ENCODE results near the gene L2HGDH.

- TF ChIP-seq CTCF (IDR thresholded peaks at IDR 0.05; ENCODE audit: low read length) = no peak
- TF ChIP-seq EZH2phosphoT487 (IDR thresholded peaks at IDR 0.05; ENCODE audit: low read length) = no peak
Measured at GRCh38 chr14:50254248-50254647, 57.8 kb downstream of the L2HGDH start.

All from MM.1S (cell line).